Duodenal mucosa (tissue), 2 donors: ENCODE data around the gene TSSK2.

Source experiments
- H3K27ac ChIP-seq: one replicate; pipeline ENCODE4 v1.7.0; 2013; ENCODE audit warnings: low read depth, low read length
- H3K27me3 ChIP-seq, 2 donors: one replicate each; pipeline ENCODE4 v1.7.0; 2013; ENCODE audit warnings: low read length in 2 of 2, control low read depth in 1 of 2; ENCODE audit not compliant: insufficient read depth in 2 of 2, control insufficient read depth in 1 of 2
- H3K36me3 ChIP-seq, 2 donors: one replicate each; pipeline ENCODE4 v1.7.0; 2013; ENCODE audit warnings: low read length in 2 of 2, control low read depth in 1 of 2; ENCODE audit not compliant: insufficient read depth in 2 of 2, control insufficient read depth in 1 of 2
- H3K4me1 ChIP-seq, 2 donors: one replicate each; pipeline ENCODE4 v1.7.0; 2013; ENCODE audit warnings: low read length in 2 of 2, control low read depth in 1 of 2; ENCODE audit not compliant: insufficient read depth in 2 of 2, control insufficient read depth in 1 of 2
- H3K4me3 ChIP-seq, 2 donors: one replicate each; pipeline ENCODE4 v1.7.0; 2013; ENCODE audit warnings: low read length in 2 of 2, low read depth in 1 of 2
- H3K9ac ChIP-seq, 2 donors: one replicate each; pipeline ENCODE4 v1.7.0; 2013; ENCODE audit warnings: low read length in 2 of 2, low read depth in 1 of 2
- H3K9me3 ChIP-seq, 2 donors: one replicate each; pipeline ENCODE4 v1.7.0; 2013; ENCODE audit warnings: low read length in 2 of 2, control low read depth in 1 of 2; ENCODE audit not compliant: control insufficient read depth in 1 of 2

The TSSK2 gene

DNA sequence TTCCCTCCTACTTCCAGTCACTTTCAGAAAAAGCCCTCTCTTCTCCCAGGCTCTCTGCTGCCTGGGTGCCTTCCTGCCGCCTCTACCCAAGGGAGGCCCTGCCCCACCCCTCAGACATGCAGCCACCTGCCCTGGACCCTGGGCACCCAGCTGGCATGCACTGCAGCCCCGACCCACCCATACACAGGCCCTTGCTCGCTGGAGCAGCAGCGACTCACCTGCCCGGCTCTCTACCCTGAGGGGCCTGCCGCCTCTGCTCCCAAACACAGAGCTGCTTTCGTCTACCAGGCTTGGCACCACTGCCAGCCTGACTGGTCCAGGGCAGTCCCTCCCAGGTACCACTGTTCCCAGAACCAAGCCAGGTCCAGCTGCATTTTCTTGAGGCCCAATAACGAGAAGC is 1.2 kb upstream of the TSSK2 start:
- H3K9ac ChIP-seq, result no peak overlapping the region
- no peak overlapping the region for H3K4me3 ChIP-seq
- H3K4me1 ChIP-seq, result no peaks in the 10 kb centered on the region
- no peaks in the 10 kb centered on the region for H3K27me3 ChIP-seq
- H3K9me3 ChIP-seq, result no peaks in the 10 kb centered on the region
- H3K36me3 ChIP-seq, result peaks cover 0 to 35% of the 10 kb centered on the region in 2 donors
- H3K27ac ChIP-seq, result no peak overlapping the region

GRCh38 chr22:19131685-19132015 is 542 bp downstream of the TSSK2 start:
- Histone ChIP-seq H3K9me3 (no peaks in the 10 kb centered on the region), H3K27me3 (no peaks in the 10 kb centered on the region), H3K9ac (no peak overlapping the region), H3K4me3 (no peak overlapping the region), H3K36me3 (peaks cover 0 to 50% of the 10 kb centered on the region in 2 donors), H3K4me1 (no peaks in the 10 kb centered on the region), H3K27ac (no peak overlapping the region)

DNA sequence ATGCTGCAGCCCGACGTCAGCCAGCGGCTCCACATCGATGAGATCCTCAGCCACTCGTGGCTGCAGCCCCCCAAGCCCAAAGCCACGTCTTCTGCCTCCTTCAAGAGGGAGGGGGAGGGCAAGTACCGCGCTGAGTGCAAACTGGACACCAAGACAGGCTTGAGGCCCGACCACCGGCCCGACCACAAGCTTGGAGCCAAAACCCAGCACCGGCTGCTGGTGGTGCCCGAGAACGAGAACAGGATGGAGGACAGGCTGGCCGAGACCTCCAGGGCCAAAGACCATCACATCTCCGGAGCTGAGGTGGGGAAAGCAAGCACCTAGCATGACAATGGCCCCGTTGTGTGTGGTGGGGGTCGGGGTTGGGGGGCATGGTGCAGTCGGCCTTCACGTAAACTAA is 1.0 kb downstream of the TSSK2 start:
- Histone ChIP-seq H3K36me3 (peaks cover 0 to 55% of the 10 kb centered on the region in 2 donors), H3K27ac (no peak overlapping the region), H3K4me3 (no peak overlapping the region), H3K27me3 (no peaks in the 10 kb centered on the region), H3K9me3 (no peaks in the 10 kb centered on the region), H3K4me1 (no peaks in the 10 kb centered on the region), H3K9ac (no peak overlapping the region)

DNA sequence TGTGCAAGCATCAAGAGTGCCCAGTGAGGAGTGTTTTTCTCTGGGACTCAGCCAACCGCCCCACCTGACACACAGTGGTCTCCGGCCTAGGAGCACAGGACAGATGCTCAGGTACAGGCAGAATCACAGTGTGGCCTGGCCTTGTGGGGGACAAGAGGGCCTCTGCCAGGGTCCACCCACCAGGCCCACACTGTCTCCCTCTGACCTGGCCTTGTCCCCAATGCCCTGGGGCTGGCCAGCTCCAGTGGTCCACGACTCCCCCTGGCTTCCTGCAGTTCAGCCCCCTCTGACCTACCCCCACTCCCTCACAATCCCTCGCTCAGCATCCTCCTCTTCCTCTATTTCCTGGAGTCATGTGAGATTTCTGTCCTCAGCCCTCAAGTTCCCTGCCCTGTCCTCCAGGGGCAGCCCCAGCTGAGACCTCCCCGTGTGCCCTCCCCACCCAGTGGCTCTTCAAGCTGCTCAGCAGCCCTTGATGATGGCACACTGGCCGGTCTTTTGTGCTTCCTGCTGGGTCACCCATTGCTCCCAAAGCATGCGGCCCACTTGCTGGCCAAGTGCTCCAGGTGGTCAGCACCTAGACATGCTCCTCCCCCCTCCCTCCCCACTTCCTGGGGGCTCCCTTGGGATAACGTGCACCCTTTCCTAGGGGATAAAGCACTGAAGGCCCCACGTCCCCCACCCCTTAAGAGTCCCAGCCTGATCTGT is 1.7 kb downstream of the TSSK2 start:
- Histone ChIP-seq H3K9me3 (no peaks in the 10 kb centered on the region), H3K27ac (no peak overlapping the region), H3K27me3 (no peaks in the 10 kb centered on the region), H3K36me3 (peaks cover 6 to 62% of the 10 kb centered on the region in 2 donors), H3K9ac (no peak overlapping the region), H3K4me3 (no peak overlapping the region), H3K4me1 (no peaks in the 10 kb centered on the region)

- Histone ChIP-seq H3K9me3 (no peaks in the 10 kb centered on the region), H3K4me1 (no peaks in the 10 kb centered on the region), H3K27me3 (no peaks in the 10 kb centered on the region), H3K9ac (no peak overlapping the region), H3K27ac (no peak overlapping the region), H3K4me3 (no peak overlapping the region), H3K36me3 (peaks cover 11 to 69% of the 10 kb centered on the region in 2 donors)
Measured at GRCh38 chr22:19133561-19133960, 2.5 kb downstream of the TSSK2 start.

DNA sequence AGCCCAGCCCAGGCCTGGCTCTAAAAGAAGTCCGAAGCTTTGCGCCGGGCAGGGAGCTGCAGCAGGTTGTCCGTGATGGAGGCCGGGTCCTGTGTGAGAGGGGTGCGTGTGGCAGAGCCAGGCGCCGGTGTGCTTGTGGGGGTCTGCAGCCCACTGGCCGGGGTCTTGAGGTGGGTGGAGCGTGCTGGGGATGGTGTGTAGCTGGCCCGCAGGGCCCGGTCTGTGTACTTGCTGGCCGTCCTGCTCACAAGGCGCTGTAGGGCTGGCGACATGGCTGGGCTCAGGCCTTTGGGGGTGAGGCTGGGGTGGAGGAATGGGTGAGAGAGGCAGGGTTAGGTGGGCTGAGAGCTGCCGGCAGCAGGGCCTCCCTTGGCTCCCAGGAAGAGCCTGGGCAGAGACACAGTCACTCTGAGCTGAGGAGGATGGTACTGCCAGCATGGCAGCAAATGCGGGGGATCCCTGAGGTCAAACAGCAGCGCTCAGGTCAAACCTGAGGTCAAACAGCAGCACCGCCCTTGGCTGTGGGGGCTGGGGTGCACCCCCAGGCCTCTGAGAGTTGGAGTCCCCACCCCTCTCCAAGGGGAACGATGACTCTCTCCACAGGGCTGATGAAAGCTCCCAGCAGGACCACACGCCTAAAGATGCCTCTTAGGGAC is 3.2 kb downstream of the TSSK2 start:
- no peak overlapping the region for H3K4me3 ChIP-seq
- H3K36me3 ChIP-seq, result peaks cover 19 to 76% of the 10 kb centered on the region in 2 donors
- H3K9me3 ChIP-seq, result no peaks in the 10 kb centered on the region
- H3K27me3 ChIP-seq, result no peaks in the 10 kb centered on the region
- H3K4me1 ChIP-seq, result no peaks in the 10 kb centered on the region
- H3K9ac ChIP-seq, result no peak overlapping the region
- H3K27ac ChIP-seq, result no peak overlapping the region

- Histone ChIP-seq H3K27me3 (no peaks in the 10 kb centered on the region), H3K4me1 (no peaks in the 10 kb centered on the region), H3K4me3 (no peak overlapping the region), H3K36me3 (peaks cover 24 to 82% of the 10 kb centered on the region in 2 donors), H3K27ac (no peak overlapping the region), H3K9me3 (no peaks in the 10 kb centered on the region), H3K9ac (no peak overlapping the region)
Measured at GRCh38 chr22:19134874-19135273, 3.8 kb downstream of the TSSK2 start.

- no peaks in the 10 kb centered on the region for H3K9me3 ChIP-seq
- no peaks in the 10 kb centered on the region for H3K27me3 ChIP-seq
- no peak overlapping the region for H3K4me3 ChIP-seq
- H3K9ac ChIP-seq, result no peak overlapping the region
- no peak overlapping the region for H3K27ac ChIP-seq
- no peaks in the 10 kb centered on the region for H3K4me1 ChIP-seq
- peaks cover 41 to 93% of the 10 kb centered on the region in 2 donors for H3K36me3 ChIP-seq
Measured at GRCh38 chr22:19136915-19137314, 5.8 kb downstream of the TSSK2 start.

DNA sequence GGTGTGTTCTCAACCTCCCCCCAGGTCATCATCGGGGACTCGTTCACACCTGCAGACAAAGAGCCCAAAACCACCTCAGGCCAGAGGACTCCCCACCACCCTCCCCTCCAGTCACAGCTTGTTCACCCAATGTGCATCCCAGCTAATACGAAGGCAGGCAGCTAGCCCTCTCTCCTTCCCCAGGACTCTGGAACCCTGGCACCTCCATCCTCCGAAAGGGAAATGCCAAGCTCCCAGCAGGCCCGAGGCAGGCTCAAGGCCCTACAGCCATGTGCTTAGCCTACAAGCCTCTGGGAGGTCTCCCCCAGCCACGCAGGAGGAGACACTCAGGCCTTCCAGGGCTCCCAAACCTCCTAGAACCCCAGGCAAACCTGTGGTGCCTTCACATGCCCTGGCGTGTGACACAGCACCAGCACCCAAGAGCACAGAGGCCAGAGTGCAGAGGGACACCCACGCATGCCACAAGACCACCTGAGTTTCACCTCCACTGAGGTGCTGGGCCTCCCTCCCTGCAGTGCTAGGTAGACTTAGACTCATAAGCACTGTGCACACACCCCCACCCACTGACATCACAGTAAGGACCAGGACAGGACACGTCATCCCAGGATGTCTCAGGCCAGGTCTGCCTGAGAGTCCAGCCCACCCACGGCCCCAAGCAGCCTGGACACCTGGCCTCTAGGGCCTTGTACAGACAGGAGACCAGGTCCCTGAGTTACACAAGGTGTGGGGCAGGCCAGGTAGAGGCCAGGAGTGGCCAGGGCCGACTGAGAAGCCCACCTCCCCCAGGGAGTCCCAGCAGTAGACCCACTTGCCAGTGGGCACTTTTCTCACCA is 6.5 kb downstream of the TSSK2 start:
- no peak overlapping the region for H3K27ac ChIP-seq
- no peak overlapping the region for H3K9ac ChIP-seq
- no peaks in the 10 kb centered on the region for H3K4me1 ChIP-seq
- H3K4me3 ChIP-seq, result no peak overlapping the region
- no peaks in the 10 kb centered on the region for H3K9me3 ChIP-seq
- H3K36me3 ChIP-seq, result peaks cover 47 to 94% of the 10 kb centered on the region in 2 donors
- H3K27me3 ChIP-seq, result no peaks in the 10 kb centered on the region
